Activated CD8-positive, alpha-beta memory T cell treated with anti-CD3 and anti-CD28 coated beads for 48 hours (primary cell): Measurements from ENCODE around the gene PHF21B.

Experiments
- DNase-seq, 3 experiments: peaks; one replicate each; pipeline ENCODE4 v3.0.0-alpha.2; 2020; ENCODE audit warnings: low read depth in 2 of 3, low spot score in 2 of 3

PHF21B gene

DNA sequence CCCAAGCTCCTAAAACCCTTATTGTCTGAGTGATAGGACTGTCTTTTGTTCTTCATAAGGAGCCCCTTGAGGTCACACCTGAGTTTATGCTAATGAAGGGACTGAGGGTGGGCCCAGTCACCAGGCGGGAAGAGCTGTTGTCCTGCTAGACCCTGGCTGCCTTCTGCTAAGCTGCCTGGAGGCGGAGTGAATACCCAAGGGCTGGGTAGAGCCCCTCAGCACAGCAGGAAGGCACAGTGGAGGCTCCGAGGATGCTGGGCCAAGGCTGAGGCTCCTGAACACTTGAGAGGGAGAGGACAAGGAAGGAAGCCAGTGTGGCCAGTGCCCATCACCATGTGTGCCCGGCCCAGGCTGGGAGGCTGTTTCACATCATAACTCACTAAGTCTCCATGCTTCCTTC is 4.8 kb upstream of the PHF21B start:
- DNase-seq = no peak

DNA sequence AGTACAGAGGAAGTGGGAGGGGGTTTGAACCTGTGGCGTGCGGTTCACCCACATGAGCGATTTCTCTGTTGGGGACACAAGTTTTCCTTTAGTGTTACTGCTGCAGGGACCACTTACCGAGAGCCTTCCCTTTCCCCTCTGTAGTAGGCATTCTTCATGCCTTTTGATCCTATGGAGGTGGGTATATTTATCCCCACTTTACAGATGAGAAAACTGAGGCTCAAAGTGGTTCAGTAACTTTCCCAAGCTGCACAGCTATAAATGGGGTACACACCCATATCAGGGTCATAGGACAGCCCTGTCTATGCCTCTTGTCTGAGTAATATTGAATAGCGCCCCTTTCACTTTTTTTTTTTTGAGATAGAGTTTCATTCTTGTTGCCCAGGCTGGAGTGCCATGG is 3.3 kb upstream of the PHF21B start:
- no peak for DNase-seq

DNA sequence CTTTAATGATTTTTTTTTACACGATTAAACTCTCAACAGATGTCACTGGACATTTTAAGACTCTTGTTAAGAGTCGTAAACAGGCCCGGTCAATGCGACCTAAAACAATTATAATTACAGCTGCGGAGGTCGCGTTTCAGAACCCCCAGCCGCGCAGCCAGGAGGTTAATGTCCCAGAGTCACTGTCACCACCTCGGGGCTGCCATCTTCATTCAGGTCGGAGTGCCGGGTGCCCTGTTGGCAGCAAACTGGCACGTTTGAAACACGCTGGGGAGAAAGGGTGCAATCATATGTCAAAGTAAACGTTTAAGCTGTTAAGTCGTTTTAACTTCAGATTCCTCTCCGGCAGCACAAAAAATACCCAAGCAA is 711 bp upstream of the PHF21B start:
- no peak for DNase-seq

DNA sequence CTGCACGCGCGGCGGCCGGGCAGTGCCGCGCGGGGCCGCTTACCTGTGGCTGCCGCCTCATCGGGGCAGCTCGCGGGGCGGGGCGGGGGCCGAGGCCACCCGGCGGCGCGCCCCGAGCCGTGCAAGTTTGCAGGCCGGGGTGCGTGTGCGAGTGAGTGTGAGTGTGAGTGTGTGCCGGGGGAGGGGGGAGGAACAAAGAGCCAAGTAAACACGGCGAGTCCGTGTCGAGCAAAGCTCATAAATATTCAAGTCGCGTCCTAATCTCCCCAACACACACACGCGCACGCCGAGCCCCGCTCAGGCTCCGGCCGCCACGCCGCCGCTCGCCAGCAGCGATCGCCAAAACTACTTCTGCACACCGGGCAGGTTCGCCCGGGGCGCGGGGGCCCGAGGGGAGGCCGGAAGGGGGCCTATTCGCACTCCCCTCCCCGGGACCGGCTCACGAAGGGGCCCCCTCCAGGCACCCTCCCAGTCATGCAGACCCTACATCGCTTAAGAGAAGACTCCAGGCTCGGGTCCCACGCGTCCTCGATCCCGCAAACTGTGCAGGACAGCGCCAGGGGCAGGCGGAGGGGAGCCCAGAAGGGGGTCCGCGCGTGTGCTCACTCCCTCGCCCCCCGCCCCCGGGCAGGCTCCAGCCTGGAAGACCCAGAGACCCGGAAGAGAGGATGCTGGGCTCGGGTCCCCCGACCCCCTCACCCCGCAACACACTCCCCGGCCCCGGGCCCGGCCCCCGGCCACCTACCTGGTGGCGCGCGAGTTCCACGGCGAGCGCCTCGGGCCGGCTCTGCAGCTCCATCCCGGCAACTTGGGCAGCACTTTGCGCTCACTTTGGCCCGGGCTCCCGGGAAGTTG is 827 bp downstream of the PHF21B start:
- DNase-seq = peak in 1 of 3 experiments; percentile 3

DNA sequence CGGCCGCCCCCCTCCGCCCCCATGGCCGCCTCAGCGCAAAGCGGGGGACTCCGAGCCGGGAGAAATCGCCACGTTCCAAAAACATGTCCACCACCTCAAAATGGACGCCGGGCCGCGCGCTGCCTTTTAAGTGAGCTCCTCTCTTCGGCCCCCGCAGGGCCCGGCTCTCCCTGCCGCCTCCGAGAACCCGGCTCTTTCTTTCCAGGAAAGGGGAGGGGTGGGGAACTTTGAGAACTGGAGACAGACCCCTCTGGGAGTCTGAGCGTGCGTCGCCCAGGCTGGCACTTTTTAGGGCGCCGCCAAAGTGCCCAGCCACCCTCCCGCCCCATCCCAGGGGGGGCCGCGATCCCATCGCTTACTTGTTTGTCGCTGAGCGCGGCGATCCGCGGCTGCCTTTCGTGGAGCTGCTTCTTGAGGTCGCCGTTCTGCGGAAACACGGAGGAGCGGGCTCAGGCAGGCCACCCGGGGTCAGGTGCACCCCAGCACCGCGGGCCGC is 1.6 kb downstream of the PHF21B start:
- no peak for DNase-seq

DNA sequence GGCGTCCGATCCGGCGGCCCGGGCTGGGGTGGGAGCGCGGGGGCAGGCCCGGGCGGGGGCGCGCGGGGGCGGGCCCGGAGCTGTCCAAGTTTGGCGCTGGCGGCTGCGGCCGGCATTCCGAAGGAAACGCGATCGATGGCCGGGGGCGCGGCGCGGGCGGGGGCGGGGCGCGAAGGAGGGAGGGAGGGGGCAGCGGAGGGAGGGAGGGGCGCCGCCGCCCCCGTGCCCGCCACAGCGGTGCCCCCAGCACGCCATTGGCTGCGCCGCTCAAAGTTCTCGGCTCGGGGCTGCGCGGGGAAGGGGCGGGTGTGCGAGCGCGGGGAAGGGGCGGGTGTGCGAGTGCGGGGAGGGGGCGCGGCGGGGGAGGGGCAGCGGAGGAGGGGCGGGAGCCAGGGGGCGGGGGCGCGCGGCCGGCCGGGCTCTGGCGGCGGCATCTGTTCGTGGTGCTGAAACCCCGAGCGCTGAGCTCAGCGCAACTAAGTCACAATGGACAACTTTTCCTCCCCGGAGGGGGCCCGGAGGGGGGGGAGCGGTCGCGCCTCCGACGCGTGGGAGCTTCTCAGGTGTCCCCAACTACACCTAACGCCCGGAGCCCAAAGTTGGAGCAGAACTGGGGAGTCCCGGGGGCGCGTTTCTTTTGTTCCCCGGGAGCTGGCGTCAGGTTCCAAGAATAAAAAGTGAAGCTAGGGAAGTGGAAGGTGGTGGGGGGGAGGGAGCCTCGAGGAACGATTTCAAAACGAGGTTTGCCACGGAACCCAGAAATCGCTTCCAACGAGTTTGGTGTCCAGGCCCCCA is 2.2 kb downstream of the PHF21B start:
- no peak for DNase-seq

- no peak for DNase-seq
Observed at GRCh38 chr22:45006964-45007390, 2.8 kb downstream of the PHF21B start.

GRCh38 chr22:45006111-45006963 is 3.5 kb downstream of the PHF21B start:
- no peak for DNase-seq

DNA sequence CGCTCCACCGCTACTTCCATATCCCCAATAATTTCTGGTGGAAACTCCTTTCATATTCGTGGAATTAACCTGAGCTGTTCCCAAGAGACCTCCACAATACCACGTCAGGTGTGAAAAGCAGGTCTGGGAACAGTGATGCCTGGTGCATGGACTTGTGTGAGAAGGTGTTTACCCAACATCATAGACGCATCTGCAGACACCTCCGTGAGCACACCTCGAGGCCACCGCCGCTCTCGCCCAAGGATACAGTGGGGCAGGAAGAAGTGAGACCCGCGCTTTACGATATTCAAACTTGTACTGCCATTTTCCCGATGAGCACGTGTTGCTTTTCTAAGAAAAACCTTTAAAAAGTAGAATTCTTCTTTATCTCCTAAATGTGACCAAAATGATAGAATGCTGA is 8.2 kb downstream of the PHF21B start:
- no peak for DNase-seq

DNA sequence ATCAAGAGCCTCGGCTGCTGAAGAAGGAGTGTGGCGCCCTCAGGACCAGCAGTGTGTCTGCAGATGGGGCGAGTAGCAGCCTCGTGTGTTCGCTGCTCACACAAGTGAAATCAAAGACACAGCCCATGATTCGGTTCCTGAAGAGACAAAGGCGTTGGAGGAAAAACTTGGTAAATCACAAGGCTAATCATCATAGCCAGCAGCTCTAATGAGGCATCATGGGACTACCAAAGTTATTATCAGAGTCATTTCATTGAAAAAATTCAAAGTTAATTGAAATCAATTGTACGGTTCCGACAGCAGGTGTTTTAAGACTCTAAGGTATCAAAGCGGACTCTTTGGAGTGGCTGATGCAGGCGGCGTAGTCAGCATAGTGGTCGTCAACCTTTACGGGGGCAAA is 9.5 kb downstream of the PHF21B start:
- no peak for DNase-seq

DNA sequence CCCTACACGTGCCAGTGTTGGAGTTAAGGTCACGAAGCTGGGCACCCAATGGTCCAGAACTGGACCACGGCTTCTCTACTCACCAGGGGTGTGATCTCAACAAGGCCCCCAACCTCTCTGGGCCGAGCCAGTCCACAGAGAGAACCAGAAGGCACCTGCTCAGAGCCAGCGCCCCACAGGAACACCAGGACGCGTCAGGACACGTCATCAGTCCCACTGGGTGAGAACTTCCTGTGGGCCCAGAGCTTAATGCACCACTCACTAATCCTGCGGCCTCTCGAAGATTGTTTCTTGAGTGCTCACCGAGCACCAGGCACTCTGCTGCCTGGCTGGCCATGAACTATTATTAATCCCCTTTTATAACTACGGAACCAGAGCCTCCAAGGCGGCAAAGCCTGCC is 10.1 kb downstream of the PHF21B start:
- DNase-seq = no peak

DNA sequence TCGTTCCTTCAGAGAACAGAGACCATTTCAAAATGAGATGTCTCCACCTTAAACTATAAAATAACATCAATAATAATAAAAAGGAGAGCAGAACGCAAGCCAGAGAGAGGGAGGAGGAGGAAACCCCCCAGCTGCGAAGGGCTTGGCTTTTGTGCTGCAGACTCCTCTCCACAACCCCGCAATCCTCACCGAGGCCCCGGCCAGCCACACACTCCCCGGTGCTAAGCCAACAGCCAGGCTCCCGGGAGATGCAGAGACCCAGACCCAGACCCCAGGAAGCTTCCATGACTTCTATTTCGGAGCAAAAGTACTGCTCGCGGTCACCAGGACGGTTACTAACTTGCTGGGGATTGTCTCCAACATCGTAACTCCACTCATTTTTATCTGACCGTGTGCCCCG is 10.6 kb downstream of the PHF21B start:
- no peak for DNase-seq

DNA sequence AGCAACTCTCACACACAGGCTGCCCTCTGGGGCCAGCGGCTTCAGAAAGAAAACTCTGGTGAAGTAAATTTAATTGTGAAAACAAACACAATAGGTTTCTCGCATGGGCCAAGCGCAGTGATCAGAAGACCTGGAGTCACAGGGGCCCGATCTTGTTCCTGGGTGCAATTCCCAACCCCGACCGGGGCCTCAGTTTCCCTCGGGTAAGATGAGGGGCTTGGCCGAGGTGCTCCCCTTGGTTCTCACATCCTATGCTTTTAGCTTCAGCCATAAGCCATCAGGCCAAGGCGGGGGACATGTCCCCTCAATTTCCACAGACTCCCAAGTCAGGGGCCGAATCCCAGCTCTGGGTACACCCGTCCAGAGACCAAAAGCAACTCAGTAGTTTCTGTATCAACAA is 11.5 kb downstream of the PHF21B start:
- DNase-seq = no peak

GRCh38 chr22:44997060-44997459 is 12.7 kb downstream of the PHF21B start:
- no peak for DNase-seq

- DNase-seq = no peak
Observed at GRCh38 chr22:44996648-44997047, 13.2 kb downstream of the PHF21B start.

- no peak for DNase-seq
Observed at GRCh38 chr22:44996120-44996519, 13.7 kb downstream of the PHF21B start.

- no peak for DNase-seq
Observed at GRCh38 chr22:44995715-44996114, 14.1 kb downstream of the PHF21B start.

DNA sequence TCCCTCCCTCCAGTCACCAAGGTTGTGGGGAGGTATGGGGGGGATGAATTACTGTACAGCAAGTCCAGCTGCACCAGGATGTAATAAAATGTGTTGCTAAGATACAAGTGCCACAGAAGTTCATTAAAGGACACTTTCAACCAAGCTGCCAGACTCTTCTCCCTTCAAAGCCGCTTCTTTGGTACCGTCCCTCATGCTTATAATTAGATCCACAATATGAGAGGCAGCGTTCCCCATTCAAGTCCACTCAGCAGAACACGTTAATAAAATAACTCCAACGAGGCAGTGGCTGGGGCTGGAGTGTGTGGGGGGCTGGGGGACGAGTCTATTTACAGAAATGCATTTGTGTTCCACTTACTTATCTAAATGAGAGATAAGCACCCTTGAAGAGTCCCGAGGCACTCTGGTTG is 14.7 kb downstream of the PHF21B start:
- no peak for DNase-seq

- no peak for DNase-seq
Observed at GRCh38 chr22:44994399-44995104, 15.3 kb downstream of the PHF21B start.

GRCh38 chr22:44992166-44992565 is 17.6 kb downstream of the PHF21B start:
- DNase-seq = no peak

DNA sequence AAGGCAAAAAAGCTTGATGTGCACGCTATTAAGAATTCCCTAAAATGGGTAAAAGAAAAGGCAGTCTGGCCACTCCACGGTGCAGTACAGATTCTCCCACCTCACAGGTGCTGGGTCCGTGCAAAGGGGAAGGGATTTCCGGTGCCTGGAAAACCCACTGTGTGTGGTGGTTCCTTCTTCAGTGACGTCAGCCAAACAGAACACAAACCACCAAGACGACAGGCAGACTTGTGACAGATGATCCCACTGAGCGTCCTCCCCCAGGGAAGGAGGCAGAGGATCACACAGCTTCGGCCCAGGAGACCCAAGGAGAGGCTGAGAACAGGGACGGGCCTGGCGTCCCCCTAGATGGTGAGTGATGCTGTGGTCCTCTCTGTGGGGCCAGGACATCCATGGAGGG is 18.6 kb downstream of the PHF21B start:
- DNase-seq = no peak
